H1 (cell line): ENCODE data around the gene CELF2. TPM values are rescaled to one million over a fixed set of nuclear protein-coding genes. Genes with fewer than 3 reads are reported as not detected.

ENCODE experiments used
- ASH2L ChIP-seq: fragments of 200-600, 300-600 bp; sonication (generic); IDR thresholded peaks from one replicate; pipeline ENCODE4 v1.7.1; 2017; ENCODE audit warnings: low read length
- ATF3 ChIP-seq: IDR thresholded peaks from 2 replicates; pipeline ENCODE4 v1.6.1; 2011; ENCODE audit warnings: low read depth, mild to moderate bottlenecking, low read length; ENCODE audit not compliant: insufficient read depth
- BRCA1 ChIP-seq: IDR thresholded peaks from 2 replicates; pipeline ENCODE4 v1.6.1; 2012; ENCODE audit warnings: low read depth, low read length, improper control_type of control experiment
- CHD2 ChIP-seq: IDR thresholded peaks from 2 replicates; pipeline ENCODE4 v1.6.1; 2012; ENCODE audit warnings: low read length, improper control_type of control experiment
- CHD7 ChIP-seq: fragments of 300-600 bp; sonication (generic); IDR thresholded peaks from 2 replicates; pipeline ENCODE4 v1.7.1; 2012; ENCODE audit warnings: low read length, moderate library complexity, mild to moderate bottlenecking, inconsistent platforms; ENCODE audit not compliant: insufficient replicate concordance
- CTBP2 ChIP-seq: IDR thresholded peaks from 2 replicates; pipeline ENCODE4 v1.7.0; 2011; ENCODE audit warnings: borderline replicate concordance, mild to moderate bottlenecking, moderate library complexity, mixed read lengths, low read length; ENCODE audit not compliant: insufficient read depth, insufficient read length
- JUND ChIP-seq: IDR thresholded peaks from 2 replicates; pipeline ENCODE4 v1.6.1; 2011; ENCODE audit warnings: mild to moderate bottlenecking, improper control_type of control experiment, low read length
- KDM4A ChIP-seq: IDR thresholded peaks from one replicate; pipeline ENCODE4 v1.7.1; 2012; ENCODE audit warnings: low read depth, mild to moderate bottlenecking, moderate library complexity, low read length, inconsistent platforms; ENCODE audit not compliant: severe bottlenecking
- KDM5A ChIP-seq: fragments of 200-600 bp; IDR thresholded peaks from 2 replicates; pipeline ENCODE4 v1.7.1; 2012; ENCODE audit warnings: mild to moderate bottlenecking, low read length, inconsistent platforms, mixed read lengths
- SP1 ChIP-seq: IDR thresholded peaks from 2 replicates; pipeline ENCODE4 v1.6.1; 2011; ENCODE audit warnings: low read depth, low read length
- SP4 ChIP-seq: IDR thresholded peaks from 2 replicates; pipeline ENCODE4 v1.6.1; 2012; ENCODE audit warnings: low read length, inconsistent platforms
- TAF7 ChIP-seq: optimal IDR thresholded peaks from 2 replicates; pipeline ENCODE3; 2011; ENCODE audit warnings: low read depth, mild to moderate bottlenecking, inconsistent platforms, low read length, moderate library complexity, borderline replicate concordance
- polyA plus RNA-seq, 7 experiments: library from polyadenylated mRNA; depleted of rRNA in 3 of 7; stranded (reverse) in 5 of 7; unstranded in 2 of 7; fragments of >200 nt in 5 of 7; fragments of 200-250 nt in 2 of 7; gene quantifications; 1 replicate in 5 of 7; 2 replicates in 1 of 7; 4 replicates in 1 of 7; pipeline versions ENCODE4 v1.2.1 to v1.2.3, GENCODE V29; 2011 to 2013; ENCODE audit warnings: missing spikeins in 2 of 7, mixed read lengths in 2 of 7
- total RNA-seq: library from RNA; stranded (reverse); fragmentation: NEBNext Ultra II Directional; extraction: Animal tissue kit (Norgen Biotek cat#: 25700); gene quantifications from 2 replicates; pipeline ENCODE4 v1.2.1, GENCODE V29; 2021

The CELF2 gene
- total and polyA plus RNA-seq, 2 of the 8 experiments (the other 6 are each of a cell fraction or from before 2014, with no cell fraction given): 18.3 to 22.7 TPM

GRCh38 chr10:11193001-11193551, 175.4 kb downstream of the CELF2 start (continued):
- TF ChIP-seq CHD7: no peak
- TF ChIP-seq KDM4A: no peak
- TF ChIP-seq KDM5A: no peak
- no peak for TF ChIP-seq SP1
- TF ChIP-seq SP4: no peak
- no peak for TF ChIP-seq CHD2
- no peak for TF ChIP-seq JUND
- TF ChIP-seq CTBP2: no peak
- no peak for TF ChIP-seq TAF7
- TF ChIP-seq ATF3: no peak
- no peak for TF ChIP-seq ASH2L
- TF ChIP-seq BRCA1: no peak
